GM12874 (cell line): ENCODE measurements around the gene NPTXR.

ENCODE experiments used
- TF ChIP-seq, protein P1 (sequence below): IDR thresholded peaks from 2 replicates; pipeline ENCODE4 v1.5.1; 2011; ENCODE audit warnings: low read depth, mild to moderate bottlenecking, control low read depth, low read length, moderate library complexity; ENCODE audit not compliant: insufficient read depth

The NPTXR gene

DNA sequence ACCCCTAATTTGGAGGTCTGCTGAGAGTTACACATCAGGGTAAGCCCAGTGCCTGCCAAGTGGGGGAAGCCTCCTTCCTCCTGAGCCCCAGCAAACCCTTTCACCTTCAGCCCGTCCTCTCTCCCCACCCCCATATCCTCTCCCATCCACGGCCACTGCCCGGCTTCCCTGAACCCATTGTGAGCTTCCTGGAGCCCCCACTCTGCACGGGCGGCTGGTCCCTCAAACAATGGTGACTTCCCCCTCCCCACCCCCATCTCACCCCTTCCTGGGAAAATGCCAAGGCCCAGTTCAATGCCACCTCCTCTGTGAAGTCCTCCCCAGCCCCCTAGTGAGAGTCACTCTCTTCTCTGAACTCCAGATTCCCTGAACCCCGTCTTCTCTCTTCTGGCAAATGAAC lies 67.7 kb downstream of the NPTXR start:
- TF ChIP-seq, protein P1, sequence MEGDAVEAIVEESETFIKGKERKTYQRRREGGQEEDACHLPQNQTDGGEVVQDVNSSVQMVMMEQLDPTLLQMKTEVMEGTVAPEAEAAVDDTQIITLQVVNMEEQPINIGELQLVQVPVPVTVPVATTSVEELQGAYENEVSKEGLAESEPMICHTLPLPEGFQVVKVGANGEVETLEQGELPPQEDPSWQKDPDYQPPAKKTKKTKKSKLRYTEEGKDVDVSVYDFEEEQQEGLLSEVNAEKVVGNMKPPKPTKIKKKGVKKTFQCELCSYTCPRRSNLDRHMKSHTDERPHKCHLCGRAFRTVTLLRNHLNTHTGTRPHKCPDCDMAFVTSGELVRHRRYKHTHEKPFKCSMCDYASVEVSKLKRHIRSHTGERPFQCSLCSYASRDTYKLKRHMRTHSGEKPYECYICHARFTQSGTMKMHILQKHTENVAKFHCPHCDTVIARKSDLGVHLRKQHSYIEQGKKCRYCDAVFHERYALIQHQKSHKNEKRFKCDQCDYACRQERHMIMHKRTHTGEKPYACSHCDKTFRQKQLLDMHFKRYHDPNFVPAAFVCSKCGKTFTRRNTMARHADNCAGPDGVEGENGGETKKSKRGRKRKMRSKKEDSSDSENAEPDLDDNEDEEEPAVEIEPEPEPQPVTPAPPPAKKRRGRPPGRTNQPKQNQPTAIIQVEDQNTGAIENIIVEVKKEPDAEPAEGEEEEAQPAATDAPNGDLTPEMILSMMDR = no peak

DNA sequence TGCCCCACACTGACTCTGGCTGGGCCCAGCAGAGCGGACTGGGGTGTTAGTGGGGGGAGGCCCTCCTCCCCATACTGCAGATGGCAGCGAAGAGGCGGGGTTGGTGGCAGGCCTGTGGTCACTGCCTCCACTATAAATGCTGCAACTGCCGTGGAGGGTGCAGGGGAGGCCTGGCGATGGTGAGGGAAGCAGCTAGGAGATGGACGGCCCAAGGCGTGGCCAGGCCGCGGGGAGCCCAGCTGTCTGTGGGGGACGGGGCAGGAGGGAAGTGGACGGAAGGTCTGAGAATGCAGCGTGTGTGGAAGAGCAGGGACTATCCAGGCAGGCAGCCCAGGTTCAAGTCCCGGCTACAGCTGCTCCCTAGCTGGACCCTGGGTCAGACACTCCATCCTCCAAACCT lies 68.2 kb downstream of the NPTXR start:
- TF ChIP-seq, protein P1 = no peak

DNA sequence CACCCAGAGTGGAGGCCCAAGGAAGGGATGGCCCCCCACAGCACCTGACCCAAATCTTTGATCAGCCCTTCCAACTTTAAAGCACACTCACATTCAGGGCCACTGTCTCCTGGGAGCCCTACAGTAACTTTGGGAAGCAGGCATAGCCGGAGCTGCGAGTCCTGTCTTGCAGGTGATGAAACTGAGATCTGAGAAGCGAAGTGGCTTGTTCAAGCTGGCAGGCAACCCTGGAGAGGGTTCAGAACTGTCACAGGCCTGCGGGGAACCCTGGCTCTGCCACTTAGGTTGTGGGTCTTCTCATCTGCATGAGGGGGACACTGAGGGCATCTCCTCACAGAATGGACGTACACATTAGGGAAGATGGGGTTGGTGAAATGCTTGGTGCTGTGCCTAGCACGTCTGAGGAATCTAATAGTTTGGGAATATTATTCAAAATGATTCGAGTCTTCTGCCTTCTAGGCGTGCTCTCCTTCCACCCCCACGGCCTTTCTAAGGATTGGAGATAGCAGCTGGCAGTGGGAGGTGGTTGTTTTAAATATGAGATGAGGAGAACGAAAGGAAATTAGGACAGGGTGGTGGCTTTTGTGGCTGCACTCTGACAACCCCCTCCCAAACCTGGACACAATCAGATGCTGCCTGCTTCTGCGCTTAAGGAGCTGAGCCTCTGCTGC lies 69.2 kb downstream of the NPTXR start:
- TF ChIP-seq, protein P1 = no peak

DNA sequence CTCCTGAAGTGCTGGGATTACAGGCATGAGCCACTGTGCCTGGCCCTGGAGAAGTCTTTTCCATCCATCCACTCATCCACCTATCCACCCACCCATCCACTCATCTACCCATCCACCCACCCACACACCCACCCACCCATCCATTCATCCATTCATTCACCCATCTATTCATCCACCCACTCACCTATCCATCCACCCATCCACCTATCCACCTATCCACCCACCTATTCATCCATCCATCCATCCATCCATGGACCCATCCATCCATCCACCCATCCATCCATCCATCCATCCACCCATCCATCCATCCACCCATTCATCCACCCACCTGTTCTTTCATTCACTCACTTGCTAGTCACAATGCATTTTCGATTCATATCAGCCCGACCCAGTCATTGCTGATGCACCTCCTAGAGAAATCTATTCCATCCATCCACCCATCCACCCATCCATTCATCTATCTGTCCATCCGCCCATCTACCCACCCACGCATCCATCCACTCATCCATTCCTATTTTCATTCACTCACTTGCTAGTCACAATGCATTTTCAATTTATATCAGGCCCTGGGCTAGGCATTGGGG lies 70.4 kb downstream of the NPTXR start:
- TF ChIP-seq, protein P1 = no peak

DNA sequence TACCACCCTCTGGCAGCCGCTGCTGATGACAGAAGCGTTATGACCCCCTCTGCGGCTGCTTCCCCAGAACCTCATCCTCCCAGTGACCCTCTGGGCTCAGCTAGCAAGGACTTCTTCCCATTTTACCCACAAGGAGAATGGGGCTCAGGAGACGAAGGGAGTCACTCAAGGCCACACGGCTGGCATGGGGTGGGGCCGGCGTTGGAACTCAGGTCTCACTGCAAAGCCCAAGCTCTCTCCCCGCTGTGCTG lies 71.3 kb downstream of the NPTXR start:
- TF ChIP-seq, protein P1 = no peak

DNA sequence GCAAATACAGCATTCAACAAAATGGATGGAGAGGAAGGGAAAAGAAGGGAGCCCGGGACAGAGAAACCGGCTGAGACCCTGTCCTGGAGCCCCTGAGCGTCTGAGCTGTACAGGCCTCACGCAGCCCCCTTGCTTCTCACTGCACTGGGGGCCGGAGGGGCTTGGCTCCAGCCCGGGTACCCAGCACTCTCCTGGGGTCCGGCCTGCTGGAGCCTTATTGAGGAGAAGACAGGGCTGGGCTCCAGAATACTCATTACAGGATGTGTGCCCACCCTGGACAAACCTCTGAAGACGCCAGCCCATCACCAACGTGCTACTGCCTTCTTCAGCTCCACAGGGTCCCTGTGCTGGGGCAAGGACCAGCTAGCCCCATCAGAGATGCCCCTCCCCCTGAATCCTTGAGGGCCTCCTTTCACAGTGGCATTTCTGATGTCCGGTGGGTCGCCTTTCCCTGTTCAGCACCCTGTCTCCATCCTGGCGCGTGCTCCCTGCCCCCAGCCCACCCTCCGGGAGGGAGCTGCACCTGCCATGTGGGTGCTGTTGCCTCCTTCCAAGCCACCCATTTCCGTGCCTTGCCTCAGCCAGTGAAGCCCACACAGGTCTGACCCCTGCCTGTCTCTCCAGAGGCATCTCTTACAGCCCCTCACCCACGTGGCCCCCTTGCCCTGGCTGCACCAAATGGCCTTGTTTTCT lies 73.4 kb downstream of the NPTXR start:
- TF ChIP-seq, protein P1 = no peak
